GM18499 (cell line): Measurements from ENCODE around the gene ZNF318.

Source experiments
- ATAC-seq: cut with Tn5 transposase; IDR thresholded peaks from one replicate; pipeline ENCODE4 v1.9.1; 2021; ENCODE audit warnings: moderate number of reproducible peaks; ENCODE audit not compliant: insufficient read depth, unreplicated experiment

Gene ZNF318

DNA sequence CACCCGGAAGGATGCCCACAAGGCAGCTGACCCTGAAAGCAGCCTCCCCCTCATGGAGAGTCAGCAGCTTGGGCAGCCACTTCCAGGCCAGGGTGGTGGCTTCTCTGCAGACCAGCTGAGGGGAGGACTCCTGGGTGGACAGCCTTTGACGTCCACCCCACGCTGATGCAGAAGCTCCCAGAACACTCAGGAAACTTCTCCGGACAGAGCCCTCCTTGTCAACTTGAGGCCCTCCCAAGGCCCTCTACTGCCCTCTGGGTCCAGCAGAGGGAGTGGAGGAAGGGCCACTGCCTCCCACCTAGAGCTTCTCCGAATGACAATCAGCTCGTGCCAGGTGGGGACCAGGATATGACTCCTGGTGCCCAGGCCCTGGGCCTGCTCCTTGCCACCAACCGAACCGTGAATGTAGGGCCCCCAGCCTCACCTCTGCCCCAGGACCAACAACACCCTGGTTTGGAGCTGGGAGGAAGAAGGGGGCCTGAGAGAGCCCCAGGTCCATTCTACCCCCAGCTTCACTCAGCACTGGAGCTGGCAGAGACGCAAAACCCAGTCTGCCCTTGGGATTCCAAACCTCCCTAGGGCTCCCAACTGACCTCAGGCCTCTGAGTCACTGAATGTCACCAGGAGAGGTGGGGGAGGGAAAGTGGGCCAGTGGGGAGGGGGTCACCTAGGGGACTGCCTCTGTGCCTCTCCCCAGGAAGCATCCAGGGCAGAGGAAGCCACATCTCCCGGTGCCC, 82.3 kb downstream of the ZNF318 start:
- ATAC-seq = no peak

- ATAC-seq = no peak
Observed at GRCh38 chr6:43286456-43286979, 82.9 kb downstream of the ZNF318 start.
